ENCODE results near the gene GATAD2B.
"Not testable (repeated sequence)": the region's sequence is repeated elsewhere in the genome, so short reads cannot be mapped to it uniquely, and the experiment has no call there.

Gene GATAD2B

DNA sequence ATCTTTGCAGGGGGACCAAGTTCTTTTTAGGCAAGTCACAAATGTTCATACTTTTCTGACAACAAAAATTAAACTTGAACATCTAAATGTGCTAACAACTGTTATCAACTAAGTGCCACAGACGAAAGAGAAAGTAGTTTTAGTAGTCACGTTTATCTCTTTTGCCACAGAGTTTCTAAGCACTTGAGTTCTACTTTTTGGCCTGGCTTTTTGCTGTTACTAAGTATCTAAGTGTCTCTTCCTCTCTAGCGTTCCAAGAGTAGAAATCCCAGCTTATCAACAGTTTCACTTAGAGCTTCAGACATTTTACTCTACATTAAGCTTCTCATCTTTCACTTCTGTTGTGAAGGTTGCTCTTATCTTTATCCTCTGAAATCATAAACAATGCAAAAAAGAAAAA lies 34.2 kb downstream of the GATAD2B start:
- no peak for DNase-seq (ENCODE audit: low read depth)

DNA sequence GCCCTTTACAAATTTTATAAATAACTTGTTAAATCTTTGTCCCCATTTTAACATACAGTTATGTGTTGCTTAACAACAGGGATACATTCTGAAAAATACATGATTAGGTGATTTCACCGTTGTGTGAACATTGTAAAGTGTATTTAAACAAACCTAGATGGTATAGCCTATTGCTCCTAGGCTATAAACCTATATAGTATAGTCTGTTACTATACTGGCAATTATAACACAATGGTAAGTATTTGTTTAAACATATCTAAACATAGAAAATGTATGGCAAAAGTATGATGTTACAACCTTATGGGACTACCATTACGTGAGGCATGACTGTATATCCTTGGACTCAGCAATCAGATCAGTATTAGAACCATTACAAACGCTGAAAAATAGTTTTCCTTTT lies 36.6 kb downstream of the GATAD2B start:
- no peak for DNase-seq (ENCODE audit: low read depth)

- no peak for DNase-seq (ENCODE audit: low read depth)
These were observed 39.5 kb downstream of the GATAD2B start for GRCh38 chr1:153883223-153883622.

GRCh38 chr1:153882296-153882912 lies 40.4 kb downstream of the GATAD2B start:
- no peak for DNase-seq (ENCODE audit: low read depth)

DNA sequence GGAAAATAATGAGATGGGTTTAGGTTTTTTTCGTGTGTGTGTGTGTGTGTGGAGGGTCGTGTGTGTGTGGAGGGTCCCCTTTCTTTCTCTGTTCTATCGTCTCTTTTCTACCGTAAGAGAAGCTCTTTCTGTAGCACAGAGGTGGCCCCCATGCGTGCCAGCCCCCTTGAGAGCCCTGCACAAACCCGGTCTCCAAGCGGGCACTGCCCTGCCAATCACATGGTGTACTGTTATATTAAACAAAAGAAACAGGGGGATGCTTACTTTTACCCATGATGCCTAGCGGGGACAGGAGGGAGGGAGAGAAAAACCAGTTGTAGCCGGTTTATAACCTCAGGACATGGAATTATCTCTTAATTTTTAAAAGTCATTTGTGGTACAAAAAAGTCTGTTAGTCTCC lies 41.0 kb downstream of the GATAD2B start:
- DNase-seq (ENCODE audit: low read depth), result peak; percentile 27

DNA sequence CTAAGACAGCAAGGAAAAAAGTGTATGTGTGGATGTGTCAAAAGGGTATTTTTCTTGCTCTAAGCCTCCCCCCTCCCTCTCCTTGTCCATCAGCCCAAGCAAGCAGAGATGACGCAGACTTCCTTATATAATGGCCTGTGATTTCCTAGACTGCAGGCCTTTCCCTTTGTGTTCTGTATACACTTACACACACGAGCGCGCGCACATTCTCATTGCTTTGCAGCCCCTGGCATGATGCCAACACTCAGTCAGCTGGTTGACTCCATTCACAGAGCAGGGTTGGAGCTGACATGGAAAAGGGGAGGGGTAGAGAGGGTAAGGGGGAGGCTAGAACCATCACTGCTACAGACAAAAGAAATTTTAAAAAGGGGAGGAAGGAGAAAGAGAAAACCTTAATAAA lies 41.8 kb downstream of the GATAD2B start:
- DNase-seq (ENCODE audit: low read depth), result peak; percentile 77

DNA sequence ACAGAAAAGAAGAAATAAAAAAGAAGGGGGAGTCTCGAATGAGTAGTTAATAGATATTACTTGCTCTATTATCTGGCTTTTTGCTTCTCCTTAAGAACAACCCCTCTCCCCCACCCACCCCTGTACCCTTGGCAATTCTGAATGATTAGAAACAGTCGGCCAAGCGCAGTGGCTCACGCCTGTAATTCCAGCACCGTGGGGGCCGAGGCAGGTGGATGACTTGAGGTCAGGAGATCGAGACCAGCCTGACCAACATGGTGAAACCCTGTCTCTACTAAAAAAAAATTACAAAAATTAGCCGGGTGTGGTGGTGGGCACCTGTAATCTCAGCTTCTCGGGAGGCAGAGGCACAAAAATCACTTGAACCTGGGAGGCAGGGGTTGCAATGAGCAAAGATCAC lies 42.7 kb downstream of the GATAD2B start:
- no peak for DNase-seq (ENCODE audit: low read depth)

DNA sequence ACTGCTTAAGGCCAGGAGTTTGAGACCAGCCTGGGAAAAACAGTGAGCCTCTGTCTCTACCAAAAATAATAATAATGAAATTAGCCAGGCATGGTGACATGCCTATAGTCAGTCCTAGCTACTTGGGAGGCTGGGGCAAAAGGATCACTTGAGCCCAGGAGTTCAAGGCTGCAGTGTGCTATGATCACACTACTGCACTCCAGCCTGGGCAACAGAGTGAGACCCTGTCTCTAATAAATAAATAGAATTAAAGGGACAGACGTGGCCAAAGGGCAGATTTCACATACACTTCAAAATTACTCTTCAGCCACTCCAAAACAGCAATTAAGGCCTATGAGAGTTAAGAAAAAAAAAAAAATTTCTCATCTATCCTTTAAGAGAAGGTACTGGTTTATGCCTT lies 45.7 kb downstream of the GATAD2B start:
- no peak for DNase-seq (ENCODE audit: low read depth)

- no peak for DNase-seq (ENCODE audit: low read depth)
These were observed 49.8 kb downstream of the GATAD2B start for GRCh38 chr1:153872934-153873333.

DNA sequence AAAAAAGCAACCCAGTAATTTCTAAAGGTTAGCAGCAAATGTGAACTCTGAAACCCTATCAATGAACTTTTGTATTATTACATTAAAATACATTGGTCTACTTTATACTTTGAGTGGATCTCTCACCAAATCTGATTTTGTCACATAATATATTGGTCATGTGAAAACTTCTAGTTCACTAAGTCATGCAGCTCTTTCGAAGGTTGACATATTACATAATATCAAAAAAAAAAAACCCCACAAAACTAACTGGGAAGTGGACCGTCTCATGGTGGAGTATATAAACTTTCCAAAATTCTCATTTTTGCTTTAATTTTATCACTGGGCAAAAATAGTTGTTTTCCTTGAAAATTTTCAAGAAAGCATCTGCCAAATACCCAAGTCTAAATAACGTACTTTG lies 50.4 kb downstream of the GATAD2B start:
- DNase-seq (ENCODE audit: low read depth), result no peak

DNA sequence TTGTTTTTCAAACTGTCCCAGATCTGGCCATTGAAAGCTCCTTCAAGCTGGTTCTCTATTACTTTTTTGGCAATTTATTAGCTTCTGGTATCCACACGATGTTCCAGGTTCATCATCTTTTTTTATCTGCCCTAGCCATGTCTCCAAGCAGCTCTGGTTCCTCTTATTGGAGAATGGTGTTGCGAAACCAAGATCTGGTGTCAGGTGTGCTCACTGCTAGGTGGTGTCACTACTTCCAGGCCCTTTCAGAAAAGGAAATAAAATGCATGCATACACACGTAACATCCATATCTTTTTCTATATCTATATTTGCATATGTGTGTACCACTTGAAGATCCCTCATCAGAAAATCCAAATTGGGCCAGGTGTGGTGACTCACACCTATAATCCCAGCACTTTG lies 53.3 kb downstream of the GATAD2B start:
- DNase-seq (ENCODE audit: low read depth), result no peak

GRCh38 chr1:153866045-153866850 lies 56.5 kb downstream of the GATAD2B start:
- peak; percentile 59 for DNase-seq (ENCODE audit: low read depth)

- no peak for DNase-seq (ENCODE audit: low read depth)
These were observed 62.5 kb downstream of the GATAD2B start for GRCh38 chr1:153860285-153860684.

DNA sequence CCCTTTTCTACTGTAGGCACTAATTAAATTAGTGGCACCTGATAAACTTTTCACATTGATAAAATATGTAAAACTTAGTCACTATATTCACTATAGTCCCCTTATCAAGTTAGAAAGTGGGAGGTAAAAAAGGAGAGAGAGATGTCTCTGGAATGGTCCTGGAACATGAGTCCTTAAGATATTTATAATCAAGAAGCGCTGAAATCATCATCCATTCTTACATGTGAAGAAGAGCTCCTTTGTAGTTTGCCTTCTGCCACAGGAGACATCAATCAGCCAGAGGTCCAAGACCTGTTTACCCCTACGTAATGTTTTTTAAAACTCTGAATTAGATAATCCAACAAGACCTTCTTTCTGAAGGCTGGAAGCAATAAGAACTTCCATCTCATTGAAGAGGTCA lies 65.3 kb downstream of the GATAD2B start:
- DNase-seq (ENCODE audit: low read depth), result no peak

DNA sequence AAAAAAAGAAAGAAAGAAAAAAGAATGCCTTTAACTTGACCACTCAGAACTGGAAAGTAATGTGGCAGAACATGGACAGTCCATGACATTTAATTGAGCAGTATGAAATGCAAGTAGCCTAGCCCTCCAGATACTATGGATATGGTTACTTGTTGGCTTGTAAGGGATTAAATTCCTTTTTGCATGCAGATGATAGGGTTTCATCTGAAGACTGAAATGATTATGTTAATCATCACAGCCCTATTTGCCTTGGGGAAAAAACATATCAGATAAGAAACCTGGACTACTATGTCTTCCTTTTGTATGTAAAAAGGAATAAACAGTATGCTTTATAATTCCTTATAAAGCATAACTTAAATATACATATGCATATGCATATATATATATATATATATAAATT lies 66.0 kb downstream of the GATAD2B start:
- no peak for DNase-seq (ENCODE audit: low read depth)

DNA sequence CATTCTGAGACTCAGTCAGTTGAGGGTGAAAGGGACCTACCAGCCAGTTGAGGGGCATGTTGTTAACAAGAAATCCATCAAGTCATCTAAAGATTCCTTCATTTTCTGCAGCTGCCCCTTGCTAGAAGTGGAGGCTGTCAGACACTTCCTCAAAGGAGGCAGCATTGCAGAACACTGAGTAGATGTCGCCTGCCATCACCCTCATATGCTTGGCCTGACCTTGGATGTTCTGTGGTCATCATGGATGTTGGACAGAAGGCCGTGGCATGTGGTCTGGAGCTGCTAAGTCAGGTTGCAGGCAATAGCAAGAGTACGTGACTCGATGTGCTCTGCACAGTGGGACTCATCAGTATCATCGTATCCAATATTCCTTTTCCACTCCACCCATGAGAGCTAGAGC lies 70.6 kb downstream of the GATAD2B start:
- no peak for DNase-seq (ENCODE audit: low read depth)

DNA sequence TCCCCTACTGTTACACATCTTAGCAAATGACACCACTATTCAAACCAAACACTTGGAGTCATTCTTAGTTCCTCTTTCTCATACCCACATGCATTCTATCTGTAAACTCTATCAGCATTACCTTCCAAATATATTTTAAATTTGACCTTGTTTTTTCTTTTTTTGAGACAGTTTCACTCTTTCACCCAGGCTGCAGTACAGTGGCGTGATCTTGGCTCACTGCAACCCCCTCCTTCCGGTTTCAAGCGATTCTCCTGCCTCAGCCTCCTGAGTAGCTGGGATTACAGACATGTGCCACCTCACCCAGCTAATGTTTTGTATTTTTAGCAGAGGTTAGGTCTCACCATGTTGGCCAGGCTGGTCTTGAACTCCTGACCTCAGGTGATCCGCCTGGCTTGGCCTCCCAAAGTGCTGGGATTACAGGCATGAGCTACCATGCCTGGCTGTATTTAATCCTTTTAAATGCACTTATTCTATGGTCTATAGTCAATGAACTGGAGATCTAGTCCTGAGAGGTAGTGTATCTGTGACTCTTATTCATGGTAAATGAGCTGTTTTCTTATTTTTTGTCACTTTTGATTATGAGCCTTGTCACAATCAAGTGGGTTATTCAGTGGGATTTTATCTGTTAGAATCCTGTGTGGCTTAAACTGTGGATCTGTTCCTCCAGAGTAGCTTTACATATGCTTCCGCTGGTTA lies 73.1 kb downstream of the GATAD2B start:
- DNase-seq (ENCODE audit: low read depth), result no peak

GRCh38 chr1:153848805-153849204 lies 74.0 kb downstream of the GATAD2B start:
- DNase-seq (ENCODE audit: low read depth), result no peak

- DNase-seq (ENCODE audit: low read depth), result no peak
These were observed 77.6 kb downstream of the GATAD2B start for GRCh38 chr1:153845158-153845557.

- DNase-seq (ENCODE audit: low read depth), result not testable (repeated sequence)
These were observed 78.4 kb downstream of the GATAD2B start for GRCh38 chr1:153844349-153844748.

DNA sequence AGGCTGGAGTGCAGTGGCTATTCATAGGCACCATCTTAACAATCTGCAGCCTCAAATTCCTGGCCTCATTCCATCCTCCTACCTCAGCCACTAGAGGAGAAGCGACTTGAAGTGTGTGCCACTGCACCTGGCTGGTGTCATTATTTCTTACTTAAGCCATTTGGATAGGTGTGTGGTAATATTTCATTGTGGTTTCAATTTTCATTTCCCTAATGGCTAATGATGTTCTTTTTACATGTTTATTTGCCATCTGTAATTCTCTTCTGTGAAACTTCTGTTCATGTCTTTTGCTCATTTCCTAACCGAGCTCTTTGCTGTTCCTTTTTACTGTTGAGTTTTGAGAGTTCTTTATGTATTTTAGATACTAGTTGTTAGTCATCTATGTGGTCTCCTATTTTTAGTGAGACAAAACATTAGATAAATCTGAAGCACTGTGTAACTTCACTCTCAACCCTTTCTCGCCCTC lies 80.7 kb downstream of the GATAD2B start:
- no peak for DNase-seq (ENCODE audit: low read depth)

GRCh38 chr1:153841463-153841994 lies 81.2 kb downstream of the GATAD2B start:
- DNase-seq (ENCODE audit: low read depth), result peak; percentile 20

DNA sequence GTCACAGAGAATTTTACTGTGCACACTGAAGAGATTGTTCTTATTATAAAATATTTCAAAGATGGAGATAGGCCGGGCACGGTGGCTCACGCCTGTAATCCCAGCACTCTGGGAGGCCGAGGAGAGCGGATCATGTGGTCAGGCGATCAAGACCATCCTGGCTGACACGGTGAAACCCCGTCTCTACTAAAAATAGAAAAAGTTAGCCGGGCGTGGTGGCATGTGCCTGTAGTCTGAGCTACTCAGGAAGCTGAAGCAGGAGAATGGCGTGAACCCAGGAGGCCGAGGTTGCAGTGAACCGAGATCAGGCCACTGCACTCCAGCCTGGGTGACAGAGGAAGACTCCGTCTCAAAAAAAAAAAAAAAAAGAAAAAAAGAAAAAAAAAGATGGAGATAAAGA lies 82.0 kb downstream of the GATAD2B start:
- DNase-seq (ENCODE audit: low read depth), result not testable (repeated sequence)

Data from fibroblast of gingiva (primary cell).